Loucy (cell line): ENCODE measurements around the gene B3GALT5.

Experiments used
- H2AFZ ChIP-seq: fragments of 200-600 bp; sonication (generic); 2 replicates; pipeline ENCODE4 v1.6.0; 2016; ENCODE audit warnings: antibody characterized with exemption, mild to moderate bottlenecking, low read length, moderate library complexity
- H3F3A ChIP-seq: fragments of 200-600 bp; 2 replicates; pipeline ENCODE4 v1.6.0; 2016; ENCODE audit warnings: antibody characterized with exemption, low read depth, mild to moderate bottlenecking
- H3K27me3 ChIP-seq: fragments of 200-600 bp; sonication (generic); 2 replicates; pipeline ENCODE4 v1.6.1; 2014; ENCODE audit warnings: low read length, mild to moderate bottlenecking; ENCODE audit not compliant: insufficient read depth, poor library complexity, severe bottlenecking
- H3K36me3 ChIP-seq: fragments of 200-600 bp; sonication (generic); 2 replicates; pipeline ENCODE4 v1.6.1; 2016; ENCODE audit warnings: low read length; ENCODE audit not compliant: insufficient read depth
- H3K4me1 ChIP-seq: fragments of 200-600 bp; sonication (generic); 2 replicates; pipeline ENCODE4 v1.5.1; 2014; ENCODE audit warnings: low read length, mild to moderate bottlenecking; ENCODE audit not compliant: insufficient read depth, poor library complexity, severe bottlenecking
- H3K4me2 ChIP-seq: fragments of 200-600 bp; sonication (generic); 2 replicates; pipeline ENCODE4 v1.6.0; 2014; ENCODE audit warnings: antibody characterized with exemption, low read length, low read depth, mild to moderate bottlenecking; ENCODE audit not compliant: poor library complexity, severe bottlenecking
- H3K4me3 ChIP-seq: fragments of 200-600 bp; sonication (generic); 2 replicates; pipeline ENCODE4 v1.5.1; 2014; ENCODE audit warnings: low read length, mild to moderate bottlenecking, mixed read lengths; ENCODE audit not compliant: poor library complexity, severe bottlenecking
- H3K79me2 ChIP-seq: fragments of 200-600 bp; sonication (generic); 2 replicates; pipeline ENCODE4 v1.6.1; 2014; ENCODE audit warnings: low read length; ENCODE audit not compliant: insufficient read depth
- H3K9ac ChIP-seq: fragments of 200-600 bp; sonication (generic); 2 replicates; pipeline ENCODE4 v1.6.0; 2014; ENCODE audit warnings: mild to moderate bottlenecking, low read depth, low read length, moderate library complexity; ENCODE audit not compliant: poor library complexity, severe bottlenecking
- H3K9me2 ChIP-seq: fragments of 200-600 bp; sonication (generic); replicated peaks from 2 replicates; pipeline ENCODE4 v1.6.1; 2016; ENCODE audit warnings: low read depth, low read length, mixed read lengths
- H3K9me3 ChIP-seq: fragments of 200-600 bp; sonication (generic); 2 replicates; pipeline ENCODE4 v1.6.1; 2014; ENCODE audit warnings: mild to moderate bottlenecking, antibody characterized with exemption, low read length, low read depth; ENCODE audit not compliant: insufficient read depth
- H4K20me1 ChIP-seq: fragments of 200-600 bp; sonication (generic); 2 replicates; pipeline ENCODE4 v1.6.0; 2014; ENCODE audit warnings: antibody characterized with exemption, low read length, mild to moderate bottlenecking; ENCODE audit not compliant: insufficient read depth, poor library complexity, severe bottlenecking
- EZH2phosphoT487 ChIP-seq: fragments of 200-600 bp; IDR thresholded peaks from 2 replicates; pipeline ENCODE4 v1.6.1; 2018; ENCODE audit warnings: antibody characterized with exemption, mild to moderate bottlenecking, moderate library complexity, borderline replicate concordance
- TF ChIP-seq, protein P1 (sequence below): fragments of 200-600 bp; sonication (generic); conservative IDR thresholded peaks from 2 replicates; pipeline ENCODE4 v1.5.1; 2014; ENCODE audit warnings: mild to moderate bottlenecking, antibody characterized with exemption, low read length

The B3GALT5 gene

GRCh38 chr21:39579734-39580332 is 32.9 kb upstream of the B3GALT5 start:
- Histone ChIP-seq H3K27me3 (no peaks in the 10 kb centered on the region), H2AFZ (no peak overlapping the region), H3K9ac (no peak overlapping the region), H3K79me2 (no peaks in the 10 kb centered on the region), H3K4me3 (no peak overlapping the region), H3K9me2 (no peaks in the 10 kb centered on the region), H3K9me3 (no peaks in the 10 kb centered on the region; the same call in 1 of the 2 replicates), H3K4me2 (no peak overlapping the region), H4K20me1 (no peaks in the 10 kb centered on the region), H3F3A (no peaks in the 10 kb centered on the region), H3K4me1 (no peaks in the 10 kb centered on the region), H3K36me3 (no peaks in the 10 kb centered on the region)
- TF ChIP-seq EZH2phosphoT487, result no peak
- TF ChIP-seq, protein P1, sequence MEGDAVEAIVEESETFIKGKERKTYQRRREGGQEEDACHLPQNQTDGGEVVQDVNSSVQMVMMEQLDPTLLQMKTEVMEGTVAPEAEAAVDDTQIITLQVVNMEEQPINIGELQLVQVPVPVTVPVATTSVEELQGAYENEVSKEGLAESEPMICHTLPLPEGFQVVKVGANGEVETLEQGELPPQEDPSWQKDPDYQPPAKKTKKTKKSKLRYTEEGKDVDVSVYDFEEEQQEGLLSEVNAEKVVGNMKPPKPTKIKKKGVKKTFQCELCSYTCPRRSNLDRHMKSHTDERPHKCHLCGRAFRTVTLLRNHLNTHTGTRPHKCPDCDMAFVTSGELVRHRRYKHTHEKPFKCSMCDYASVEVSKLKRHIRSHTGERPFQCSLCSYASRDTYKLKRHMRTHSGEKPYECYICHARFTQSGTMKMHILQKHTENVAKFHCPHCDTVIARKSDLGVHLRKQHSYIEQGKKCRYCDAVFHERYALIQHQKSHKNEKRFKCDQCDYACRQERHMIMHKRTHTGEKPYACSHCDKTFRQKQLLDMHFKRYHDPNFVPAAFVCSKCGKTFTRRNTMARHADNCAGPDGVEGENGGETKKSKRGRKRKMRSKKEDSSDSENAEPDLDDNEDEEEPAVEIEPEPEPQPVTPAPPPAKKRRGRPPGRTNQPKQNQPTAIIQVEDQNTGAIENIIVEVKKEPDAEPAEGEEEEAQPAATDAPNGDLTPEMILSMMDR, result no peak

- no peaks in the 10 kb centered on the region for H3F3A ChIP-seq
- H3K27me3 ChIP-seq, result no peaks in the 10 kb centered on the region
- TF ChIP-seq, protein P1, result no peak
- TF ChIP-seq EZH2phosphoT487, result no peak
- no peak overlapping the region for H3K4me3 ChIP-seq
- H3K9ac ChIP-seq, result no peak overlapping the region
- H3K4me2 ChIP-seq, result no peak overlapping the region
- no peaks in the 10 kb centered on the region for H3K36me3 ChIP-seq
- no peaks in the 10 kb centered on the region for H3K4me1 ChIP-seq
- no peaks in the 10 kb centered on the region for H3K79me2 ChIP-seq
- H3K9me2 ChIP-seq, result no peaks in the 10 kb centered on the region
- no peaks in the 10 kb centered on the region for H4K20me1 ChIP-seq
- H3K9me3 ChIP-seq, result no peaks in the 10 kb centered on the region; the same call in 1 of the 2 replicates
- no peak overlapping the region for H2AFZ ChIP-seq
These were observed 32.0 kb upstream of the B3GALT5 start for GRCh38 chr21:39580744-39581143.

DNA sequence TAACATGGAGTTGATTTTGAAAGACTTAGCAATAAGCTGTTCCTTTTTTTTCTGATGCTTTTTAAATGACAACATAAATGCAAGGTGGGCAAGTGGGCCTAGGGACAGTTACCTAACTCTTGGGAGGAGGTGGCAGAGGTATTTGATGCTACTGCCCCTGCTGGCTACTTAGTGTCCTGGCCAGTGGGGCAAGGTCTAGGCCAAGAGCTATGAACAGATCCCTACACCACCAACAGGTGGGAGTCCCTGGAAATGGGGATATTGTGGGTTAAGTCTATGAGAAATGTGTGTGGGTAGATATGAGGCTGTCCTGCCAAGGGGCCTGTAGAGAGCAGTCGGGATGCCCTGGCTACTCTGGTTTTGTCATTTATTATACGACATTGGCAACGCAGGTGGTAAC is 31.3 kb upstream of the B3GALT5 start:
- H3K27me3 ChIP-seq, result no peaks in the 10 kb centered on the region
- no peaks in the 10 kb centered on the region for H4K20me1 ChIP-seq
- no peak overlapping the region for H3K9ac ChIP-seq
- H3K4me3 ChIP-seq, result no peak overlapping the region
- no peaks in the 10 kb centered on the region for H3K79me2 ChIP-seq
- no peaks in the 10 kb centered on the region for H3F3A ChIP-seq
- no peaks in the 10 kb centered on the region for H3K9me2 ChIP-seq
- no peak overlapping the region for H2AFZ ChIP-seq
- H3K4me1 ChIP-seq, result no peaks in the 10 kb centered on the region
- H3K4me2 ChIP-seq, result no peak overlapping the region
- no peaks in the 10 kb centered on the region for H3K36me3 ChIP-seq
- TF ChIP-seq, protein P1, result no peak
- no peak for TF ChIP-seq EZH2phosphoT487
- H3K9me3 ChIP-seq, result no peaks in the 10 kb centered on the region; the same call in 1 of the 2 replicates
